ENCODE data around the gene AZIN2. TPM values are rescaled to one million over a fixed set of nuclear protein-coding genes. Genes with fewer than 3 reads are reported as not detected.
"Not testable (repeated sequence)": the region's sequence is repeated elsewhere in the genome, so short reads cannot be mapped to it uniquely, and the experiment has no call there.

AZIN2 gene
- total RNA-seq, 4 donors from 2014 or later, result 11.6 to 93.3 (median 42.0) TPM

DNA sequence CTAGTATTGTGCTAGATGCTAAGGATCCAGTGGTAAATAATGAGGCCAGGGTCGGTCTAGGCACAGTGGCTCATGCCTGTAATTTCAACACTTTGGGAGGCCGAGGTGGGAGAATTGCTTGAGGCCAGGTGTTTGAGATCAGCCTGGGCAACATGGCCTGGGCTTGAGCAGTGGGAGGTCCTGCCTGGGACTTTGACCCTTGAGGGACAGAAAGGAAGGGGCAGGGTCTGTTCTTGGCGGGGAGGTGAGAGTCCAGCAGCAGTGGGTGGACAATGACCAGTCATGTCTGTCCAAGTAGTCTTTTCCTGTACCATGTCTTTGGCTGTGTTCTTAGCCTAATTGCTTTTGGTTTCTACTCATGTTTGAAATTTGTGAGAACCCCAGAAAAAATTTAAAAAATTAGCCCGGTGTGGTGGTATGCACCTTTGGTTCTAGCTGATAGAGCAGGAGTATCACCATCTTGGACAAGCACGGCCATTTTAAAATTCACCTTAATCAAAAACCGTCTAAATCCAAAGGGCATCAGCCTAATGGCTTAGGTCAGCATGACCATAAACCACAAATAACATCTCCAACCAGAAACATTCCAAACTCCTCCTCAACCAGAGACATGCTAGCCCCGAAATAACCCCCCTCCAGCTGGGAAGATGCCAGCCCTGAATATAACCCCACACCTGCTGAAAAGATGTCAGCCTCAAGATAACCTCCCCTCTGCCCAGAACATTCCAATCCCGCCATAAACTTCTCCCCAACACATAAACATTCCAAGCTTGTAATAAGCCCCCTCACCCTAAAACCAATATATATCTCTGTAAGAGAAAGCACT is 37.5 kb upstream of the AZIN2 start:
- WGBS, 2 donors (ENCODE audit: low coverage in 1 of 2), result 66 to 77% methylated on average over 4 to 8 of the region's 8 CpGs
- H3K27me3 ChIP-seq, result no peaks in the 10 kb centered on the region
- DNase-seq, result no peak
- in situ Hi-C loops (cut with MboI; ENCODE audit: low pct_ligation_motif_present in 1 of 4, low pct_unique_long_range_greater_than_20kb in 1 of 4, low sequenced_read_pairs in 3 of 4) (no loop called here), intact Hi-C loops (cut with DNase I; ENCODE audit: low total_unique reads) (no loop called here)
- peaks cover 0 to 14% (median 5%) of the 10 kb centered on the region in 4 donors for H3K4me1 ChIP-seq
- no peaks in the 10 kb centered on the region for H3K9me3 ChIP-seq
- H3K36me3 ChIP-seq, result no peaks in the 10 kb centered on the region
- no peak overlapping the region for H3K4me3 ChIP-seq
- H3K27ac ChIP-seq, result no peak overlapping the region
- no peak for TF ChIP-seq POLR2A (IDR thresholded peaks at IDR 0.05)

- Histone ChIP-seq H3K27ac (peak overlapping the region in 1 of 4 donors; percentile 17), H3K36me3 (no peaks in the 10 kb centered on the region), H3K4me3 (no peak overlapping the region), H3K27me3 (no peaks in the 10 kb centered on the region), H3K9me3 (no peaks in the 10 kb centered on the region), H3K4me1 (peaks cover 0 to 21% (median 5%) of the 10 kb centered on the region in 4 donors)
- DNase-seq, result peak; percentile 64
- in situ Hi-C loops (cut with MboI; ENCODE audit: low pct_ligation_motif_present in 1 of 4, low pct_unique_long_range_greater_than_20kb in 1 of 4, low sequenced_read_pairs in 3 of 4) (no loop called here), intact Hi-C loops (cut with DNase I; ENCODE audit: low total_unique reads) (no loop called here)
- TF ChIP-seq EP300 (IDR thresholded peaks at IDR 0.05; ENCODE audit: low read depth) (no peak), POLR2AphosphoS5 (IDR thresholded peaks at IDR 0.05) (peak in 1 of 3 donors; percentile 15), POLR2A (IDR thresholded peaks at IDR 0.05) (no peak)
- TF ChIP-seq, protein P1, sequence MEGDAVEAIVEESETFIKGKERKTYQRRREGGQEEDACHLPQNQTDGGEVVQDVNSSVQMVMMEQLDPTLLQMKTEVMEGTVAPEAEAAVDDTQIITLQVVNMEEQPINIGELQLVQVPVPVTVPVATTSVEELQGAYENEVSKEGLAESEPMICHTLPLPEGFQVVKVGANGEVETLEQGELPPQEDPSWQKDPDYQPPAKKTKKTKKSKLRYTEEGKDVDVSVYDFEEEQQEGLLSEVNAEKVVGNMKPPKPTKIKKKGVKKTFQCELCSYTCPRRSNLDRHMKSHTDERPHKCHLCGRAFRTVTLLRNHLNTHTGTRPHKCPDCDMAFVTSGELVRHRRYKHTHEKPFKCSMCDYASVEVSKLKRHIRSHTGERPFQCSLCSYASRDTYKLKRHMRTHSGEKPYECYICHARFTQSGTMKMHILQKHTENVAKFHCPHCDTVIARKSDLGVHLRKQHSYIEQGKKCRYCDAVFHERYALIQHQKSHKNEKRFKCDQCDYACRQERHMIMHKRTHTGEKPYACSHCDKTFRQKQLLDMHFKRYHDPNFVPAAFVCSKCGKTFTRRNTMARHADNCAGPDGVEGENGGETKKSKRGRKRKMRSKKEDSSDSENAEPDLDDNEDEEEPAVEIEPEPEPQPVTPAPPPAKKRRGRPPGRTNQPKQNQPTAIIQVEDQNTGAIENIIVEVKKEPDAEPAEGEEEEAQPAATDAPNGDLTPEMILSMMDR (IDR thresholded peaks at IDR 0.05), result no peak
- WGBS, 2 donors (ENCODE audit: low coverage in 1 of 2), result 0 to 25% methylated on average over 1 to 2 of the region's 2 CpGs
Measured at GRCh38 chr1:33045246-33045645, 35.7 kb upstream of the AZIN2 start.

DNA sequence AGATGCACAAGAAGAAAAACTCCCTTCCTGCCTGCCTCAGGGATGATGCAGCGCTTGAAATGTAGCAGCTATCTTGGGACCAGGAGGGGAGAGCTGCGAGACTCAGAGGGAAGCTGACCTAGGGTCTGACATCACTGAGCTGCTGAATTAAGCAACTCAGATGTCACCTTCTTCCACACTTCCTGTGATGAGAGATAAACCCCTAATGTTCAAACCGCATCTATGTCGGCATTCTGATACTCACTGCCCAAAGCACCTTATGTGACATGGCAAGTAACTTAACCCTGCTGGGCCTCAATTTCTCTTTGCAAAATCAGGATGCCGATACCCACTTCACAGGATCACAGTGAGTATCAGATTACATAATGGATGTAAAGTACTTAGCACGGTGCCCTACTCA is 35.1 kb upstream of the AZIN2 start:
- WGBS, 2 donors (ENCODE audit: low coverage in 1 of 2), result 59 to 78% methylated on average over 4 to 6 of the region's 6 CpGs
- TF ChIP-seq POLR2A (IDR thresholded peaks at IDR 0.05) (no peak), EP300 (IDR thresholded peaks at IDR 0.05; ENCODE audit: low read depth) (no peak), POLR2AphosphoS5 (IDR thresholded peaks at IDR 0.05) (no peak)
- TF ChIP-seq, protein P1 (IDR thresholded peaks at IDR 0.05), result no peak
- Histone ChIP-seq H3K27ac (peak overlapping the region in 1 of 4 donors; percentile 17), H3K9me3 (no peaks in the 10 kb centered on the region), H3K36me3 (no peaks in the 10 kb centered on the region), H3K4me3 (no peak overlapping the region), H3K27me3 (no peaks in the 10 kb centered on the region), H3K4me1 (peaks cover 3 to 27% (median 5%) of the 10 kb centered on the region in 4 donors)
- no peak for DNase-seq
- in situ Hi-C loops (cut with MboI; ENCODE audit: low pct_ligation_motif_present in 1 of 4, low pct_unique_long_range_greater_than_20kb in 1 of 4, low sequenced_read_pairs in 3 of 4) (no loop called here), intact Hi-C loops (cut with DNase I; ENCODE audit: low total_unique reads) (no loop called here)

- DNase-seq; H3K9me3 ChIP-seq; H3K27ac ChIP-seq; intact Hi-C loops (cut with DNase I; ENCODE audit: low total_unique reads); H3K4me3 ChIP-seq; in situ Hi-C loops (cut with MboI; ENCODE audit: low pct_ligation_motif_present in 1 of 4, low pct_unique_long_range_greater_than_20kb in 1 of 4, low sequenced_read_pairs in 3 of 4); H3K27me3 ChIP-seq; H3K36me3 ChIP-seq: not testable (repeated sequence)
- H3K4me1 ChIP-seq, result peaks cover 3 to 27% (median 5%) of the 10 kb centered on the region in 4 donors
- 89 to 90% methylated on average over 2 to 4 of the region's 4 CpGs for WGBS, 2 donors (ENCODE audit: low coverage in 1 of 2)
Measured at GRCh38 chr1:33046234-33046633, 34.7 kb upstream of the AZIN2 start.

GRCh38 chr1:33047290-33047689 is 33.7 kb upstream of the AZIN2 start:
- intact Hi-C loops (cut with DNase I; ENCODE audit: low total_unique reads), result no loop called here
- Histone ChIP-seq H3K27ac (peak overlapping the region in 2 of 4 donors; percentile 2 to 30), H3K4me3 (no peak overlapping the region), H3K36me3 (no peaks in the 10 kb centered on the region), H3K4me1 (peaks cover 3 to 27% (median 5%) of the 10 kb centered on the region in 4 donors), H3K9me3 (no peaks in the 10 kb centered on the region), H3K27me3 (no peaks in the 10 kb centered on the region)
- TF ChIP-seq EP300 (IDR thresholded peaks at IDR 0.05; ENCODE audit: low read depth) (no peak), POLR2AphosphoS5 (IDR thresholded peaks at IDR 0.05) (no peak)
- 90 to 93% methylated on average over 2 of the region's 2 CpGs for WGBS, 2 donors (ENCODE audit: low coverage in 1 of 2)
- in situ Hi-C loops (cut with MboI; ENCODE audit: low pct_ligation_motif_present in 1 of 4, low pct_unique_long_range_greater_than_20kb in 1 of 4, low sequenced_read_pairs in 3 of 4), result no loop called here
- no peak for DNase-seq
